ENCODE data around the gene EDN2.

GRCh38 chr1:41479000-41479807 lies 5.3 kb downstream of the EDN2 start:
- TF ChIP-seq CTCF (IDR thresholded peaks at IDR 0.05; ENCODE audit: poor library complexity) = no peak
- no peak for TF ChIP-seq EZH2 (IDR thresholded peaks at IDR 0.05; ENCODE audit: borderline replicate concordance)
- no peak for TF ChIP-seq EZH2phosphoT487 (IDR thresholded peaks at IDR 0.05; ENCODE audit: low read depth, severe bottlenecking, unreplicated experiment)
